Measurements from ENCODE around the gene TMEM147.

GRCh38 chr19:35559281-35559659 lies 13.8 kb downstream of the TMEM147 start:
- no peak for TF ChIP-seq CTCF (tag by site-specific recombination; IDR thresholded peaks at IDR 0.05)
- no peak for TF ChIP-seq ZNF311 (tag by site-specific recombination; IDR thresholded peaks at IDR 0.05; ENCODE audit: borderline replicate concordance)
- no peak for TF ChIP-seq ZBTB7A (tag by site-specific recombination; IDR thresholded peaks at IDR 0.05; ENCODE audit: low read depth)
- peak; percentile 90 for TF ChIP-seq REST (tag by site-specific recombination; IDR thresholded peaks at IDR 0.05)
- no peak for TF ChIP-seq KLF17 (tag by site-specific recombination; IDR thresholded peaks at IDR 0.05)

Measured in HEK293 (cell line).